Astrocyte of the spinal cord (primary cell): Measurements from ENCODE around the gene ZNRF3.
"Not testable (repeated sequence)": the region's sequence is repeated elsewhere in the genome, so short reads cannot be mapped to it uniquely, and the experiment has no call there.

ENCODE experiments used
- DNase-seq: peaks from one replicate; pipeline ENCODE4 v3.0.0; 2011; ENCODE audit warnings: low read depth, low spot score
- H3K4me3 ChIP-seq: 2 replicates; pipeline ENCODE4 v1.5.1; 2011; ENCODE audit warnings: low read depth, mild to moderate bottlenecking, low read length, moderate library complexity
- in situ Hi-C: cut with HindIII; loops from 2 replicates; pipeline ENCODE4 v1.10.0; 2017; ENCODE audit warnings: low sequenced_read_pairs
- TF ChIP-seq, protein P1 (sequence below): IDR thresholded peaks from 2 replicates; pipeline ENCODE4 v1.5.1; 2012; ENCODE audit warnings: low read depth, mild to moderate bottlenecking, low read length, inconsistent platforms

Gene ZNRF3

DNA sequence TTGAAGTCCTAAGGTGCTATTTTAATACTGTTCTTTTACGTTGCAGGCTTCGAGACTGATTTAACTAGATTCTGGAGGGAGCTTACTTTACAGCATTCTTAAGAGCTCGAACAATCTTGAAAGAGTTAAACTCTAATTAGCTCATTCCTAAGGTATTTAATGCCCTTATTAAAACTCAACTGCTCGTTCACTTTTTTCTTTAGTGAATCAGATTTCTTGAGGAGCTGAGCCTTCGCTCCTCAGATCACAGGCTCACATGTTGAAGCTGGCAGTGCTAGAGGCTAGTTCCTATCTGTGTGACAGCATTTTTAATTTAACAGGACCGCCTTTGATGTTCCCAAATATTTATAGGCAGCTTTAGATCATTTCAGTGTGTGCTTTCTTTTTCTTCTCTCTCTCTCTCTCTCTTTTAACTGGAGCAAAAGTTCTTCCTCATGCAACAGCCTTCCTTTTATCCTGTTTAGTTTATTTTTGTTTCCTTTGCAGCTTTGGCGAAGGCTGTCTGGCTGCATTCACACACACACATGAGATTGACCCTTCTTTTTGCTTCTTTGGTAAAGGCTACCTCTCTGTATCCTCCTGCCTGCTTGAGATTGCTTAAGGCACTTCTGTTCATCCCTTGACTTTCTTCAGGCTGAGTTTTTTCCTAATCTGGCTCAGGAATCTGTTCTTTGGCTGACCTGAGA lies 21.0 kb downstream of the ZNRF3 start:
- no peak overlapping the region for H3K4me3 ChIP-seq
- in situ Hi-C loops = no loop called here
- peak; percentile 58 for DNase-seq
- TF ChIP-seq, protein P1, sequence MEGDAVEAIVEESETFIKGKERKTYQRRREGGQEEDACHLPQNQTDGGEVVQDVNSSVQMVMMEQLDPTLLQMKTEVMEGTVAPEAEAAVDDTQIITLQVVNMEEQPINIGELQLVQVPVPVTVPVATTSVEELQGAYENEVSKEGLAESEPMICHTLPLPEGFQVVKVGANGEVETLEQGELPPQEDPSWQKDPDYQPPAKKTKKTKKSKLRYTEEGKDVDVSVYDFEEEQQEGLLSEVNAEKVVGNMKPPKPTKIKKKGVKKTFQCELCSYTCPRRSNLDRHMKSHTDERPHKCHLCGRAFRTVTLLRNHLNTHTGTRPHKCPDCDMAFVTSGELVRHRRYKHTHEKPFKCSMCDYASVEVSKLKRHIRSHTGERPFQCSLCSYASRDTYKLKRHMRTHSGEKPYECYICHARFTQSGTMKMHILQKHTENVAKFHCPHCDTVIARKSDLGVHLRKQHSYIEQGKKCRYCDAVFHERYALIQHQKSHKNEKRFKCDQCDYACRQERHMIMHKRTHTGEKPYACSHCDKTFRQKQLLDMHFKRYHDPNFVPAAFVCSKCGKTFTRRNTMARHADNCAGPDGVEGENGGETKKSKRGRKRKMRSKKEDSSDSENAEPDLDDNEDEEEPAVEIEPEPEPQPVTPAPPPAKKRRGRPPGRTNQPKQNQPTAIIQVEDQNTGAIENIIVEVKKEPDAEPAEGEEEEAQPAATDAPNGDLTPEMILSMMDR = no peak

DNA sequence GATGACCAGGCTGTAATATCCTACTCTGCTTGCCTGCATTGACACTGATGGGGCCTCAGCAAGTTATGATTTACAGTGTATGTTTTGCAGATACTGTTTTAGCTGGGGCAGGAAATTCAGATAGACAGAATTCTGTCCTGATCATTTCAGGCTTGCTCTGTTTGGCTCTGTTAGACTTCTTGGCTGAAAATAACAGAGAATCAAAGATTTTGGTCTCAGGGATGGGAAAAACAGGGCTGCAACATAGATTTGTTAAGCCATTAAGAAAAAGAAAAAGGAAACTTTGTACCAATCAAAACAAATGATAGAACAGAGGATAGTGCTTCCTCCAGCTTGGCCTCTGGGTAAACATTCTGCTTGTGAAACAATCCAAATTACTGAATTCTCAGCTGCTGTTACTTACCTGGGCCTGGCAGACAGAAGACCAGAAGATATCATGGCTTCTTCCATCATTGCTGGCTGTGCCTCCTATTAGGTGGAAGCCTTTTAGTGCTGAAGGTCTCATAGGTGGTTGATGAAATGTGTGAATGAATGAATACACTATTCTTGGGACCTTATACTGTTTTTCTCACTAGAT lies 22.0 kb downstream of the ZNRF3 start:
- in situ Hi-C loops = no loop called here
- TF ChIP-seq, protein P1 = no peak
- no peak for DNase-seq
- no peak overlapping the region for H3K4me3 ChIP-seq

DNA sequence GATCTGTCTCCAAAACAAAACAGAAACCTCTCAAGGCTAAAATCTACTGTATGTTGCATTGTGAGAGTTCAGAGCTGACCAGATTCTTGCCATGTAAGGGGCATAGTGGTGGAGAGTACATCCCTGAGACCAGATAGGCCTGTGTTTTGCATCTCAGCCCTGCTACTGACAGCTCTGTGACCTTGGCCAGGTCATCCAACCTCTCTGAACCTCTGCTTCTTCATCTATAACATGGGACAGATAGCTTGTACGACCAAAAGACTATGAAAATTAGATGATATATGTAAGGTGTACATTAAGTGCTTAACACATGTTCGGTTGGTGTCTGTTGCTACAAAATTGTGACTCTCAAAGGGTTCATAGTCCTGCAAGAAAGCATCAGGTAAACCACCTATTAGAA lies 22.9 kb downstream of the ZNRF3 start:
- in situ Hi-C loops = no loop called here
- TF ChIP-seq, protein P1 = no peak
- H3K4me3 ChIP-seq = no peak overlapping the region
- DNase-seq = no peak

DNA sequence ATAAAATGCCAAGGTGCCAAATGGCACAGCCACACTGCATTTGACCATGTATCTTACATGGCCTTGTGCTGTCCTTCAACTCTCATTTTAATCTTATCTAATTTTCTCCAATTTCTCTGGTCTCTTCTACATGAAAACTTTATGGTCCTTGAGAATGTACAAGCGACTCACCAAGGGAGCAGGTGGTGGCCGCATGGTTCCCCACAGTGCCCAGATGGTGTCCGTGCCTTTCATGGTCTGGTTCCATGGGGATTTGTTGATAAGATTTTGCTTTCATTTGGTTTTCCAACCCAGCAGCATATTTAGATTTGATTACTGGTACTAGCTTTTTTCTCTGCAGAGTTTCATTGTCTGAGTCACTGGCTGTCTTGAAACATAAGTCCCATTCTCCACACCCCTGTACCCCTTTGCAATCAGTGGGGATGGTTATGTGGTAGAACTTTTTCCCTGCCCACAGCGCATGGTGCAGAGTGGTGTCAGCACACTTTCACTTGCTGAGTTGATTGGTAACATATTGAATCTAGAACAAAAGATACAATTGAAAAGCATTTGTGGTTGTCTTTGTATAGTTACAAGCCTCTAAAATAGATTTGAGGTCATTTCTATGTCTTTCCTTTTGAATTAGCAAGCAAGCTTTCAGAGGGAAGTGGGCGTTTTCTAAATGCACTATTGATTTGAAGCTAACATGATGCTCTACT lies 24.1 kb downstream of the ZNRF3 start:
- TF ChIP-seq, protein P1 = no peak
- in situ Hi-C loops = no loop called here
- DNase-seq = peak; percentile 58

DNA sequence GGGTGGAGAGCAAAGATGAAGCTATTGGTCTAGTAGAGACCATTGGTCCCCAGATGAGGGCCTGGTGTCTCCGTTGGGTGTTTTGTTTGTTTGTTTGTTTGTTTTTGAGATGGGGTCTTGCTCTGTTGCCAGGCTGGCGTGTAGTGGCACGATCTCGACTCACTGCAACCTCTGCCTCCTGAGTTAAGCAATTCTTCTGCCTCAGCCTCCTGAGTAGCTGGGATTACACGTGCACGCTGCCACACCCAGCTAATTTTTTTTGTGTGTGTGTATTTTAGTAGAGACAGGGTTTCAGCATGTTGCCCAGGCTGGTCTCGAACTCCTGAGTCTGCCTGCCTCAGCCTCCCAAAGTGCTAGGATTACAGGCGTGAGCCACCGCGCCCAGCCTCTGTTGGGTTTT lies 25.4 kb downstream of the ZNRF3 start:
- H3K4me3 ChIP-seq, DNase-seq, in situ Hi-C loops: not testable (repeated sequence)

More for the DNA sequence above, 24.1 kb downstream of the ZNRF3 start:
- no peak overlapping the region for H3K4me3 ChIP-seq

DNA sequence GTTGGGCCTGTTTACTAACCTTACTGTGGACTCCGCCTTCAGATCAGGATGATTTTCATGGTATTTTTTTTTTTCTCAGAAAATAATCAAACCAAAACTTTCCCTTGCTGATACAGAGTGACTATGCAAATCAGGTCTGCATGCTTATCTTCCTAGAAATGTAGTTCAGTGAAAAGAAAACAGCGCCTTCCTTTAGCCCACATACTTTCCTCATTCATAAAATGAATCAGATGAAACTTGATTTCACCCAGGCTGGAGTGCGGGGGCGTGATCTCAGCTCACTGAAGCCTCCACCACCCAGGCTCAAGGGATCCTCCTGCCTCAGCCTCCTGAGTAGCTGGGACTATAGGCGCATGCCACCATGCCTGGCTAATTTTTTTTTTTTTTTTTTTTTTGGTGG lies 26.0 kb downstream of the ZNRF3 start:
- DNase-seq = no peak
- in situ Hi-C loops = no loop called here
- H3K4me3 ChIP-seq = no peak overlapping the region
- TF ChIP-seq, protein P1 = no peak
